HG02840 (cell line): ENCODE measurements around the gene ZNF74.
"Not testable (repeated sequence)": the region's sequence is repeated elsewhere in the genome, so short reads cannot be mapped to it uniquely, and the experiment has no call there.

ENCODE experiments used
- ATAC-seq: cut with Tn5 transposase; IDR thresholded peaks from one replicate; pipeline ENCODE4 v1.9.1; 2021; ENCODE audit warnings: mild to moderate bottlenecking, moderate library complexity, moderate number of reproducible peaks; ENCODE audit not compliant: unreplicated experiment, low FRiP score

Gene ZNF74

GRCh38 chr22:20374130-20374529 is 19.8 kb upstream of the ZNF74 start:
- not testable (repeated sequence) for ATAC-seq

DNA sequence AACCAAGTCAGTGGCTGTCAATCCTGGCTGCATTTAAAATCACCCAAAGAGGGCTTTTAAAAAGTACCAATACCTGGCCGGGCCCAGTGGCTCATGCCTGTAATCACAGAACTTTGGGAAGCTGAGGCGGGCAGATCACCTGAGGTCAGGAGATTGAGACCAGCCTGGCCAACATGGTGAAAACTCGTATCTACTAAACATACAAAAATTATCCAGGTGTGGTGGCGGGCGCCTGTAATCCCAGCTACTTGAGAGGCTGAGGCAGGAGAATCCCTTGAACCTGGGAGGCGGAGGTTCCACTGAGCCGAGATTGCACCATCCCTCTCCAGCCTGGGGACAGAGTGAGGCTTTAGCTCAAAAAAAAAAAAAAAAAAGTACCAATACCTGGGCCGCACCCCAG is 17.7 kb upstream of the ZNF74 start:
- not testable (repeated sequence) for ATAC-seq

DNA sequence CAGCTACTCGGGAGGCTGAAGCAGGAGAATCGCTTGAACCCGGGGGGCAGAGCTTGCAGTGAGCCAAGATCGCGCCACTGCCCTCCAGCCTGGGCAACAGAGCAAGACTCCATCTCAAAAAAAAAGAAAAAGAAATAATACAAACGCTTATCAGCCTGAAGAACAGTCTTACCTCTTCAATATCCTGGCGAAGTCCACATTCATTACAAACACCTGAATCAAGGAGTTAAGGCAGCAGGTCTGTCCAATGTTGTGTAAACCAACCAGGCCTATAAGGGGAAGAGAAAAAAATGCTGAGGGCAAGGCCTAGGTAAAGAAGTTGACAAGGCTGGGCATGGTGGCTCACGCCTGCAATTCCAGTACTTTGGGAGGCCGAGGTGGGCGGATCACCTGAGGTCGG is 17.0 kb upstream of the ZNF74 start:
- not testable (repeated sequence) for ATAC-seq

DNA sequence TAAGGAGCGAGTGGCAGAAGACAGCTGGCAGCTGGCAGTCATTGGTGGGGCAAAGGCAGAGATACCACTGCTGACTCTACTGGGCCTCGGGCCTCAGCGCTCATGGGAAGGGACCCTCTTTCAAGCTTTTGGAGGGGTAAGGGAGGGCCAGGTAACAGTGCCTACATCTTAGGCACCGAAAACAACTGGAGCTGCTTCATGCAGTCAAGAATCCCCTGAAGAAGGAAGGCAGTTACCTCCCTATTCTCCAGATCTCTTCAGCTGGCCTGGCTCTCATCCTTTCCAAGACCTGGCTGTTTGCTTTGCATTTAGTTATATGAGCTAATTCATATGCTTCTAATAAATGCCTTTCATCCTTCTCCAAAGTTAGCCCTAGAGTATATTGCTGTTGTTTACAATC is 15.8 kb upstream of the ZNF74 start:
- ATAC-seq, result no peak

DNA sequence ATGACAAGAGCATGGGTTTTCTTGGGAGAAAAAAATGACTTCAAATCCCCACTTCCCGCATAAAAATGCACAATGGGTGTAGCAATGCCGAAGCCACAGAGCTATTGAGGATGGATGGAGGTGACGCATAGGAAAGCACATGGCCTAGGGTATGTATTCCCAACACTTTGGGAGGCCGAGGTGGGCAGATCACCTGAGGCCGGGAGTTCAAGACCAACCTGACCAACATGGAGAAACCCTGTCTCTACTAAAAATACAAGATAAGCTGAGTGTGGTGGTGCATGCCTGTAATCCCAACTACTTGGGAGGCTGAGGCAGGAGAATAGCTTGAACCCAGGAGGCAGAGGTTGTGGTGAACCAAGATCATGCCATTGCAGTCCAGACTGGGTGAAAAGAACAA is 15.3 kb upstream of the ZNF74 start:
- ATAC-seq, result not testable (repeated sequence)

DNA sequence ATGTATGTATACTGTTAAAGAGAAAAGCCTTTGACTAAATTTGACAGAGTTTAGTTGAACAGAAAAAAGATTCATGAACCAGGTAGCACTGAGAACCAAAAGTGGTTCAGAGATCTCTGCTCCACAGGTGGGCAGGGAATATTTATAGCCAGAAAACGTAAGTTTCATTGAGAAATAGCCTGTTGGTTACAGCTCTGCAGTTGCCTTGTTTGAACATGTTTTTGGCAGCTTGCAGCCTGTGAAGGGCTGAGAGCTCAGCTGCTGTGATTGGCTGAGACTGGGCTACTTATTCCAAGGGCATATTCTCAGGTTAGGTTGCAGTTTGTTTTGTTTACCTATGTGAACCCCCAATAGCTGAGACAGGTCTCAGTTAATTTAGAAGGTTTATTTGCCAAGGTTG is 13.5 kb upstream of the ZNF74 start:
- no peak for ATAC-seq

DNA sequence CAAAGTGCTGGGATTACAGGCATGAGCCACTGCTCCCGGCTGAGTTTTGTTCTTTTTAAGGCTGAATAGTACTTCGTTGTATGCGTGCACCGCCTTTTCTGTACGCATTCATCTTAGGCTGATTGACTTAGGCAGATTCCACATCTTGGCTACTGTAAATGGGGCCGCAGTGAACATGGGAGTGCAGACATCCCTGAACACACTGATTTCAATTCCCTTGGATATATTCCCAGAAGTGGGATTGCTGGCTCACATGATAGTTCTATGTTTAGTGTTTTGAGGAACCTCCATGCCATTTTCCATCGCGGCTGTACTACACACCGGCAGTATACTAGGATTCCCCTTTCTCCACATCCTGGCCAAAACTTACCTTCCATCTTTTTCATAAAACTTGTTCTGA is 10.4 kb upstream of the ZNF74 start:
- ATAC-seq, result no peak

GRCh38 chr22:20384171-20384570 is 9.8 kb upstream of the ZNF74 start:
- no peak for ATAC-seq

DNA sequence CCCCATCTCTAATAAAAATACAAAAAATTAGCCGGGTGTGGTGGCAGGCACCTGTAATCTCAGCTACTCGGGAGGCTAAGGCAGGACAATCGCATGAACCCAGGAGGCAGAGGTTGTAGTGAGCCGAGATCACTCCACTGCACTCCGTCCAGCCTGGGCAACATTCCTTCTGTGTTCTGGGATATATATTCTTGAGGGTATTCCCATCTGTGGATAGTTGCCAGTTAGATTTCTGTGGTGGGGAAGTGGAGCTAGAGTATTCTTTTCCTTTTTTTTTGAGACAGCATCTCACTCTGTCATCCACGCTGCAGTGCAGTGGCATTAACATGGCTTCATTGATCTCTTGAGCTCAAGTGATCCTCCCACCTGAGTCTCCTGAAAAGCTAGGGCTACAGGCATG is 9.1 kb upstream of the ZNF74 start:
- ATAC-seq, result no peak

DNA sequence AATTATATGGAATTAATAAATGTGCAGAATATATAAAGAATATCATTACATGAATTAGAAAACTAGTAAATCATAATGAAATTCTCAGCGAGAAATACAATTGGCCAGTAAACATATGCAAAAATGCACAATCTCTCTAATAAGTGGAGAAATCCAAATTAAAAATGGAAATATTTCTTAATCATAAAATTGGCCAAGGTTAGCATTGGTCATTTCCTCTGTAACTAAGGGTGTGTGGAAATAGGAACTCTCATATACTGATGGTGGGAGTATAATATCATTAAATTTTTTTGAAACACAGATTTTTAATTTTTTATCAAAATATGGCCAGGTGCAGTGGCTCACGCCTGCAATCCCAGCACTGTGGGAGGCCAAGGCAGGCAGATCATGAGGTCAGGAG is 7.6 kb upstream of the ZNF74 start:
- ATAC-seq, result no peak

DNA sequence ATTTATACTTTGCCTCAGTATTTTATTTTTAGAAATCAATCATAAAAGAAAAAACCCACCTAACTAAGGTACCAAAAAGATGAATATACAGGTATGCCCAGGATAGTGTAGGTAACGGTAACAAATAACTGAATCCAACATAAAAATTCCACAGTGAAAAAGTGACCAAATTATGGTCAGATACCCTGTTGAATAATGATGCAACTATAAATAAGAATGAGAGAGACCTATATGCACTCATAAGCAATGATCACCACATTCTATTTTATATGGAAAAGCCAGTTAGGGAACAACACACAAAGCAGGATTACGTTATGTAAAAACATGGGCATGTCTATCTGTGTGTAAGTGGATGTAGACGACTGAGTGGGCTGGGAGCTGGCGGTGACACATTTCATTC is 7.0 kb upstream of the ZNF74 start:
- no peak for ATAC-seq

GRCh38 chr22:20388200-20388599 is 5.8 kb upstream of the ZNF74 start:
- no peak for ATAC-seq

DNA sequence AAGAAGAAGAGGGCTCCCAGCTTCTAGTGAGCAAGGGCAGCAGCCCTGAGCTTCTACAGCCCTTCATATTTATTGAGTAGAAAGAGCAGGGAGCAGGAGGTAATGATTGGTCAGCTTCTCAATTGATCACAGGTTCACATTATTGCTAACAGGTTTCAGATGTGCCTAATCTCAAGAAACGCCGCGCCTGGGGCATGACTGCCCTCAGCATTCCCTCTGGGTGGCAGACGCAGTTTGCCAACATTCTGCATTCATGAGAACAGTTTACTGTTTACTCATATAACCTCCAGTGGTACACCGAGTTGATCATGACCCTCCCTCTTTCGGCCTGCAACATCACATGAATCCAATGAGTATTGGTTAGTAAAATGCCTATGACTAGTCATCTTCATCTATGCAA is 4.7 kb upstream of the ZNF74 start:
- no peak for ATAC-seq

DNA sequence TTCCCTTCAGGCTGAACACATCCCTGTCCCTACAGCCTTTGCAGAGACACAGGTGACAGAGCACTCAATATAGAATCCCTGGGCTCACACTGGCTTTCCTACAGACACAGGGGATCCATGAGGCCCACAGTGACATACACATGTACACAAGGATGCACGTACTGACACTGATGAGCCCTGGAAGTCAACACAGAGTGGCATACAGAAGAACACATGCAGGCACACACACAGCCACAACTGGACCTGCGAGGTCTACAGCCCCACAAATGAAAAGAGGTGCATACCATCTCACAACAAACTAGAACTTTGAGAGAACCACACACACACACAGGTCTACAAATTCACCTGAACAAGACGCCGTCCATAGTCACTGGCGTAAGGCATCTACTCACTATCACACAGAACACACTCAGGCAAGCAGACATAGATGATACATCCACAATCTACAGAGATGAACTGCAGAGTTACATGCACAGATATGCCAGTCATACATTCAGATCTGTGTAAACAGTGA is 3.5 kb upstream of the ZNF74 start:
- ATAC-seq, result no peak

- no peak for ATAC-seq
Measured at GRCh38 chr22:20391222-20391621, 2.7 kb upstream of the ZNF74 start.

GRCh38 chr22:20392365-20392881 is 1.5 kb upstream of the ZNF74 start:
- ATAC-seq, result not testable (repeated sequence)

- ATAC-seq, result no peak
Measured at GRCh38 chr22:20392983-20393704, 807 bp upstream of the ZNF74 start.

DNA sequence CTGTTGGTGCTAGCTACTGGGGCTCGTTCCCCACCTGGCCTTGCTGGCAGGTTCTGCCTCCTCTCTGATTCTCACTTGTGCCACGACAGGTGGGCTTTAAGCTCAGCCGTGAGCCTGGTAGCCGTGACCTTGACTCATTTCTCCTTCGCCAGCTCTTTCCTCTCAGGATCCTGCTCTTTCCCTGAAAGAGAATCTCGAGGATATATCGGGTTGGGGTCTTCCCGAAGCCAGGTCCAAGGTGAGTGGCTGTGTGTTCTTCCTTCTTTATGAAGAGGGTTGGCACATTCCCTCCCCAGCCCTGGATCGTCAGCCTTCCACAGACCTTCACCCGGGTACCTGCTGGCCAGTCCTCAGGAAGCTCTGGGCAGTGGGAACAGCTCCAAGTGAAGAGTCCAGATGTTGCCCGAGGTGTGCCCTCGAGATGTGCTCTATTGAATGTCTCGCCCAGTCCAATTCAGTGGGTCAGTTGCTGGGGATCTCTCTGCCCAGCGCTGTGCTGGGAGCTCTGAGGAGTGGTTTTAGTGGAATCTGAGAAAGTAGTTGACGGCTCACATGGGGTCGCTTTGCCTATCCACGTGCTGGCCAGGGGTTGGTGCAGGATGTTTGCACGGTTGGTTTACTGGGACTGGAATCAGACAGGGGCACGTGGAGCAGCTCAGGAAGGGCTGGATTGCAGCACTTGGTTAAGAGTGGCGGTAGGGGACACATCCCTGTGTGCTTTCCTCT is 1.4 kb downstream of the ZNF74 start:
- no peak for ATAC-seq

GRCh38 chr22:20395907-20396287 is 1.9 kb downstream of the ZNF74 start:
- ATAC-seq, result no peak

DNA sequence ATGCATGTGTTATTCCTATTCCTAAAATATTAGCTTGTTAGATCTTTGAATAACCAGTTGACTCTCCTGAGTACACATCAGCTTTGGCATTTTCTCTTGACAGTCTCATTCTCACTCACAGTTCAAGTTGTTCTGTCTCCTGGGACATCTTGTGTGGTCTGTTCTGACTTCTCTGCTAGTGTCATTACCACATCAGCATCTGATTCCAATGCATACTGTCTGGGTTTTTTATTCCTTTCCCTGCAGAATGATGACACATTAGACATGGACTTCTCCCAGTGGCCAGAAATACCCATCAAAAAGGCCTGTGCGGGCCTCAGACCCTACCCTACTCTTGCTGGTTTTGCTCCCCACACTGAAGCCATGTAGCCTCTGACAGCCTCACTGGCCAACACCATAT is 2.7 kb downstream of the ZNF74 start:
- no peak for ATAC-seq

DNA sequence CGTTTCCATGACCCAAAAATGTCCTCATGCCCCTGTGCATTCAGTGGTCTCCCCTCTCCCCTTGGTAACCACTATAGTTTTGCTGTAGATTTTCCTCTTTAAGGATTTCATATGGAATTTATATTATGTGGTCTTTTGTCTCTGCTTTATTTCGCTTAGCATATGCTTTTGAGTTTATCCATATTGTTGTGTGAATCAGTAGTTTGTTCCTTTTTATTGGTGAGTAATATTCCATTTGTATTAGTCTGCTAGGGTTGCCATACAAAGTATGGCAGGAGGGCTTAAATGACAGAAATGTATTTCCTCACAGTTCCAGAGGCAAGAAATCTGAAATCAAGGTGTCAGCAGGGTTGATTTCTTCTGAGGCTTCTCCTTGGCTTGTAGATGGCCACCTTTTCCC is 3.5 kb downstream of the ZNF74 start:
- ATAC-seq, result no peak

GRCh38 chr22:20398420-20398819 is 4.5 kb downstream of the ZNF74 start:
- ATAC-seq, result no peak
